ENCODE results near the gene CDH3. TPM values are rescaled to one million over a fixed set of nuclear protein-coding genes. Genes with fewer than 3 reads are reported as not detected.

Gene CDH3
- total and polyA plus RNA-seq, 2 of the 13 experiments (the other 11 are each of a cell fraction or from before 2014, with no cell fraction given), result 0.11 TPM; not detected in 1

DNA sequence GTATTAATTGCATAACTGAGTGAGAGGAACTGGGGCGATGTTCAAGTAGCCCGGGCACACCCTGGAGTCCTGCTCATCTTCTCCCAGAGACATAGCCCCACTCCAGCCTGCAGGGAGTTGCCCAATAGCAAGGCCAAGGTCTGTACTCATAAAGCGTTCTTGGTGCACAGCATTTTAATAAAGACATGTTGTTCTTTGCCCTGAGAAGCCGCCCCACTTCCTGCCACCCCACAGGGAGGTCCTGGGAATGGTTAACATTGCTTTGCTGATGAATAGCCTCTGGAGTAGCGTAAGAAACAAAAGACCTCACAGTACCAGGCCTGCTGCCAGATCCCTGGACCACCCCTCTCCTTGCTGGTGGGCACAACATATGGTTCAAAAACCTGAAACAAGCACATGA lies 70.4 kb downstream of the CDH3 start:
- Histone ChIP-seq H4K20me1 (ENCODE audit: insufficient read depth, low read length) (no peaks in the 10 kb centered on the region), H3K36me3 (replicated peaks in 1 of 2; ENCODE audit: control insufficient read depth in 1 of 2, insufficient read depth in 2 of 2, low read length in 2 of 2) (no peaks in the 10 kb centered on the region), H3K27me3 (ENCODE audit: control insufficient read depth in 1 of 2, insufficient read depth in 2 of 2, low read length in 2 of 2) (peaks cover 0 to 12% of the 10 kb centered on the region in 2 experiments; a peak in 1 of 5 replicates), H3K79me2 (ENCODE audit: insufficient read depth, low read length) (no peaks in the 10 kb centered on the region), H3K4me1 (ENCODE audit: insufficient read depth, low read length) (peaks cover 30% of the 10 kb centered on the region), H3K9ac (ENCODE audit: insufficient read depth, low read depth, low read length) (no peak overlapping the region), H3K27ac (ENCODE audit: extremely low read length, insufficient read depth, low read length) (no peak overlapping the region), H3K4me3 (replicated peaks in 1 of 3; ENCODE audit: insufficient read depth in 1 of 3, low read depth in 2 of 3, low read length in 3 of 3) (no peak overlapping the region), H3K4me2 (ENCODE audit: low read depth, low read length) (peak overlapping the region; percentile 46; the same call in 1 of the 2 replicates), H2AFZ (ENCODE audit: low read length) (no peak overlapping the region), H3K9me3 (ENCODE audit: low read length) (no peaks in the 10 kb centered on the region)
- 7% methylated on average over 5 of the region's 5 CpGs for WGBS (ENCODE audit: low lambda C conversion rate)
- ChIA-PET POLR2A (no interaction called here), CTCF (ENCODE audit: low intra/inter-chr PET ratio, low total read pairs) (no interaction called here)
- intact Hi-C loops (cut with micrococcal nuclease; ENCODE audit: unreplicated experiment), result no loop called here
- no TSS peak for BruUV-seq (replicated peaks)
- in situ Hi-C loops (cut with HindIII; ENCODE audit: extremely low pct_ligation_motif_present, low pct_unique_long_range_greater_than_20kb), result loop anchor here (25.0 kb wide), 1 partner anchor 397 kb away; the partner anchor contains the start of gene HAS3
- FAIRE-seq (no peak), DNase-seq (ENCODE audit: low spot score) (peak; percentile 62), ATAC-seq (peak; percentile 66)
- no peak for TF ChIP-seq STAG1 (CRISPR knock-in tag; IDR thresholded peaks at IDR 0.05)
- no peak for TF ChIP-seq ZBTB42 (CRISPR knock-in tag; IDR thresholded peaks at IDR 0.05)
- TF ChIP-seq ZNF614 (CRISPR knock-in tag; IDR thresholded peaks at IDR 0.05; ENCODE audit: borderline replicate concordance), result no peak
- TF ChIP-seq CENPT (CRISPR knock-in tag; IDR thresholded peaks at IDR 0.05; ENCODE audit: low read depth), result no peak
- TF ChIP-seq ZC3H4 (CRISPR knock-in tag; IDR thresholded peaks at IDR 0.05; ENCODE audit: borderline replicate concordance), result no peak
- no peak for TF ChIP-seq PHF5A (CRISPR knock-in tag; IDR thresholded peaks at IDR 0.05; ENCODE audit: low read depth, unreplicated experiment)
- peak; percentile 82; the same call in 1 of the 2 replicates for TF ChIP-seq CEBPB (IDR thresholded peaks at IDR 0.05; ENCODE audit: borderline replicate concordance, low read depth, low read length)
- TF ChIP-seq KLF15 (CRISPR knock-in tag; IDR thresholded peaks at IDR 0.05; ENCODE audit: borderline replicate concordance), result no peak
- no peak for TF ChIP-seq ZNF460 (CRISPR knock-in tag; IDR thresholded peaks at IDR 0.05; ENCODE audit: borderline replicate concordance)
- TF ChIP-seq POLR2AphosphoS2 (IDR thresholded peaks at IDR 0.05; ENCODE audit: low read depth, low read length), result no peak
- TF ChIP-seq ZNF484 (CRISPR knock-in tag; IDR thresholded peaks at IDR 0.05; ENCODE audit: borderline replicate concordance, low read depth), result no peak
- no peak for TF ChIP-seq ZSCAN29 (CRISPR knock-in tag; conservative IDR thresholded peaks at IDR 0.05)
- no peak for TF ChIP-seq TP53 (CRISPR knock-in tag; conservative IDR thresholded peaks at IDR 0.05)
- TF ChIP-seq ZFY (CRISPR knock-in tag; IDR thresholded peaks at IDR 0.05), result no peak
- peak; percentile 41 for TF ChIP-seq ZMYM3 (CRISPR knock-in tag; IDR thresholded peaks at IDR 0.05)
- no peak for TF ChIP-seq PLRG1 (conservative IDR thresholded peaks at IDR 0.05)
- no peak for TF ChIP-seq SETDB1 (CRISPR knock-in tag; IDR thresholded peaks at IDR 0.05; ENCODE audit: borderline replicate concordance)
- TF ChIP-seq, protein P1, sequence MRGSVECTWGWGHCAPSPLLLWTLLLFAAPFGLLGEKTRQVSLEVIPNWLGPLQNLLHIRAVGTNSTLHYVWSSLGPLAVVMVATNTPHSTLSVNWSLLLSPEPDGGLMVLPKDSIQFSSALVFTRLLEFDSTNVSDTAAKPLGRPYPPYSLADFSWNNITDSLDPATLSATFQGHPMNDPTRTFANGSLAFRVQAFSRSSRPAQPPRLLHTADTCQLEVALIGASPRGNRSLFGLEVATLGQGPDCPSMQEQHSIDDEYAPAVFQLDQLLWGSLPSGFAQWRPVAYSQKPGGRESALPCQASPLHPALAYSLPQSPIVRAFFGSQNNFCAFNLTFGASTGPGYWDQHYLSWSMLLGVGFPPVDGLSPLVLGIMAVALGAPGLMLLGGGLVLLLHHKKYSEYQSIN (CRISPR knock-in tag; IDR thresholded peaks at IDR 0.05; ENCODE audit: borderline replicate concordance), result no peak
- TF ChIP-seq, protein P2, sequence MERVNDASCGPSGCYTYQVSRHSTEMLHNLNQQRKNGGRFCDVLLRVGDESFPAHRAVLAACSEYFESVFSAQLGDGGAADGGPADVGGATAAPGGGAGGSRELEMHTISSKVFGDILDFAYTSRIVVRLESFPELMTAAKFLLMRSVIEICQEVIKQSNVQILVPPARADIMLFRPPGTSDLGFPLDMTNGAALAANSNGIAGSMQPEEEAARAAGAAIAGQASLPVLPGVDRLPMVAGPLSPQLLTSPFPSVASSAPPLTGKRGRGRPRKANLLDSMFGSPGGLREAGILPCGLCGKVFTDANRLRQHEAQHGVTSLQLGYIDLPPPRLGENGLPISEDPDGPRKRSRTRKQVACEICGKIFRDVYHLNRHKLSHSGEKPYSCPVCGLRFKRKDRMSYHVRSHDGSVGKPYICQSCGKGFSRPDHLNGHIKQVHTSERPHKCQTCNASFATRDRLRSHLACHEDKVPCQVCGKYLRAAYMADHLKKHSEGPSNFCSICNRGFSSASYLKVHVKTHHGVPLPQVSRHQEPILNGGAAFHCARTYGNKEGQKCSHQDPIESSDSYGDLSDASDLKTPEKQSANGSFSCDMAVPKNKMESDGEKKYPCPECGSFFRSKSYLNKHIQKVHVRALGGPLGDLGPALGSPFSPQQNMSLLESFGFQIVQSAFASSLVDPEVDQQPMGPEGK (CRISPR knock-in tag; IDR thresholded peaks at IDR 0.05), result peak; percentile 26; the same call in 1 of the 2 replicates
- no peak for TF ChIP-seq NR3C1 (CRISPR knock-in tag; IDR thresholded peaks at IDR 0.05)
- TF ChIP-seq, protein P3, sequence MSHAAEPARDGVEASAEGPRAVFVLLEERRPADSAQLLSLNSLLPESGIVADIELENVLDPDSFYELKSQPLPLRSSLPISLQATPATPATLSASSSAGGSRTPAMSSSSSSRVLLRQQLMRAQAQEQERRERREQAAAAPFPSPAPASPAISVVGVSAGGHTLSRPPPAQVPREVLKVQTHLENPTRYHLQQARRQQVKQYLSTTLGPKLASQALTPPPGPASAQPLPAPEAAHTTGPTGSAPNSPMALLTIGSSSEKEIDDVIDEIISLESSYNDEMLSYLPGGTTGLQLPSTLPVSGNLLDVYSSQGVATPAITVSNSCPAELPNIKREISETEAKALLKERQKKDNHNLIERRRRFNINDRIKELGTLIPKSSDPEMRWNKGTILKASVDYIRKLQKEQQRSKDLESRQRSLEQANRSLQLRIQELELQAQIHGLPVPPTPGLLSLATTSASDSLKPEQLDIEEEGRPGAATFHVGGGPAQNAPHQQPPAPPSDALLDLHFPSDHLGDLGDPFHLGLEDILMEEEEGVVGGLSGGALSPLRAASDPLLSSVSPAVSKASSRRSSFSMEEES (CRISPR knock-in tag; IDR thresholded peaks at IDR 0.05), result peak; percentile 50; the same call in 1 of the 2 replicates
- TF ChIP-seq ZNF672 (CRISPR knock-in tag; IDR thresholded peaks at IDR 0.05), result no peak
